Vagina (tissue), 2 donors: Measurements from ENCODE around the gene ISYNA1. TPM values are rescaled to one million over a fixed set of nuclear protein-coding genes. Genes with fewer than 3 reads are reported as not detected.
A peak's percentile ranks its signal among the peaks of the same experiment; 100 is the strongest.

ENCODE experiments used
- DNase-seq, 2 donors: peaks; one replicate each; pipeline ENCODE4 v3.0.0-alpha.2; 2017; ENCODE audit errors: extremely low spot score in 2 of 2
- H3K27ac ChIP-seq: fragments of 200-600 bp; sonication (generic); one replicate; pipeline ENCODE4 v1.5.1; 2019
- H3K27me3 ChIP-seq: fragments of 200-600 bp; sonication (generic); one replicate; pipeline ENCODE4 v1.5.1; 2019
- H3K36me3 ChIP-seq, 2 donors: fragments of 200-600 bp; sonication (generic); one replicate each; pipeline ENCODE4 v1.5.1; 2017 to 2019
- H3K4me1 ChIP-seq: fragments of 200-600 bp; sonication (generic); one replicate; pipeline ENCODE4 v1.5.1; 2019
- H3K4me3 ChIP-seq, 2 donors: fragments of 200-600 bp; sonication (generic); 1 replicate in 1 of 2; 2 replicates in 1 of 2; pipeline ENCODE4 v1.5.1; 2016 to 2019
- H3K9me3 ChIP-seq: fragments of 200-600 bp; sonication (generic); one replicate; pipeline ENCODE4 v1.5.1; 2019
- POLR2A ChIP-seq, 2 donors: fragments of 450-650 bp; IDR thresholded peaks; one replicate each; pipeline ENCODE4 v1.6.1; 2017; ENCODE audit warnings: antibody characterized with exemption in 2 of 2, mild to moderate bottlenecking in 2 of 2, moderate library complexity in 2 of 2
- POLR2AphosphoS5 ChIP-seq, 2 donors: sonication (generic); formaldehyde crosslinking; IDR thresholded peaks; one replicate each; pipeline ENCODE4 v1.9.0; 2017; ENCODE audit warnings: antibody characterized with exemption in 2 of 2, mild to moderate bottlenecking in 2 of 2, low read depth in 1 of 2; ENCODE audit not compliant: insufficient read depth in 1 of 2
- intact Hi-C: fragments of 100-400 bp; cut with DNase I; formaldehyde crosslinking; loops from one replicate; pipeline ENCODE4 v1.15.1; 2023
- total RNA-seq: library from RNA; depleted of rRNA; stranded (reverse); fragments of >200 nt; gene quantifications from one replicate; pipeline ENCODE4 v1.2.3, GENCODE V29; 2016
- TF ChIP-seq, protein P1 (sequence below), 3 experiments: fragments of 450-650 bp in 2 of 3; fragments of 200-600 bp in 1 of 3; sonication (generic) in 1 of 3; IDR thresholded peaks; one replicate each; pipeline ENCODE4 v1.5.1; 2017 to 2019; ENCODE audit warnings: antibody characterized with exemption in 3 of 3, mild to moderate bottlenecking in 2 of 3, moderate library complexity in 2 of 3

ISYNA1 gene
- total RNA-seq, 1 donor from 2014 or later: 57.5 TPM

- H3K27me3 ChIP-seq: no peaks in the 10 kb centered on the region
- H3K9me3 ChIP-seq: no peaks in the 10 kb centered on the region
- peak overlapping the region; percentile 48 to 66 for H3K4me3 ChIP-seq
- no peak for DNase-seq
- H3K36me3 ChIP-seq: no peaks in the 10 kb centered on the region
- intact Hi-C loops: no loop called here
- H3K4me1 ChIP-seq: peaks cover 83% of the 10 kb centered on the region
- no peak for TF ChIP-seq POLR2AphosphoS5 (IDR thresholded peaks at IDR 0.05; ENCODE audit: insufficient read depth in 1 of 2, low read depth in 1 of 2)
- no peak for TF ChIP-seq POLR2A (IDR thresholded peaks at IDR 0.05)
- TF ChIP-seq, protein P1, sequence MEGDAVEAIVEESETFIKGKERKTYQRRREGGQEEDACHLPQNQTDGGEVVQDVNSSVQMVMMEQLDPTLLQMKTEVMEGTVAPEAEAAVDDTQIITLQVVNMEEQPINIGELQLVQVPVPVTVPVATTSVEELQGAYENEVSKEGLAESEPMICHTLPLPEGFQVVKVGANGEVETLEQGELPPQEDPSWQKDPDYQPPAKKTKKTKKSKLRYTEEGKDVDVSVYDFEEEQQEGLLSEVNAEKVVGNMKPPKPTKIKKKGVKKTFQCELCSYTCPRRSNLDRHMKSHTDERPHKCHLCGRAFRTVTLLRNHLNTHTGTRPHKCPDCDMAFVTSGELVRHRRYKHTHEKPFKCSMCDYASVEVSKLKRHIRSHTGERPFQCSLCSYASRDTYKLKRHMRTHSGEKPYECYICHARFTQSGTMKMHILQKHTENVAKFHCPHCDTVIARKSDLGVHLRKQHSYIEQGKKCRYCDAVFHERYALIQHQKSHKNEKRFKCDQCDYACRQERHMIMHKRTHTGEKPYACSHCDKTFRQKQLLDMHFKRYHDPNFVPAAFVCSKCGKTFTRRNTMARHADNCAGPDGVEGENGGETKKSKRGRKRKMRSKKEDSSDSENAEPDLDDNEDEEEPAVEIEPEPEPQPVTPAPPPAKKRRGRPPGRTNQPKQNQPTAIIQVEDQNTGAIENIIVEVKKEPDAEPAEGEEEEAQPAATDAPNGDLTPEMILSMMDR (IDR thresholded peaks at IDR 0.05): no peak
- peak overlapping the region; percentile 97 for H3K27ac ChIP-seq
Measured at GRCh38 chr19:18418029-18418482, 19.9 kb downstream of the ISYNA1 start.

GRCh38 chr19:18417250-18418028 lies 20.5 kb downstream of the ISYNA1 start:
- TF ChIP-seq POLR2AphosphoS5 (IDR thresholded peaks at IDR 0.05; ENCODE audit: insufficient read depth in 1 of 2, low read depth in 1 of 2) (peak in 1 of 2 donors; percentile 80), POLR2A (IDR thresholded peaks at IDR 0.05) (peak in 1 of 2 donors; percentile 65)
- TF ChIP-seq, protein P1 (IDR thresholded peaks at IDR 0.05): no peak
- Histone ChIP-seq H3K27me3 (no peaks in the 10 kb centered on the region), H3K27ac (peak overlapping the region; percentile 97), H3K36me3 (no peaks in the 10 kb centered on the region), H3K4me1 (peaks cover 77% of the 10 kb centered on the region), H3K4me3 (peak overlapping the region; percentile 48 to 66), H3K9me3 (no peaks in the 10 kb centered on the region)
- no peak for DNase-seq
- intact Hi-C loops: loop anchor here (2.0 kb wide), 1 partner anchor 137 kb away; the partner anchor contains the start of gene JUND

DNA sequence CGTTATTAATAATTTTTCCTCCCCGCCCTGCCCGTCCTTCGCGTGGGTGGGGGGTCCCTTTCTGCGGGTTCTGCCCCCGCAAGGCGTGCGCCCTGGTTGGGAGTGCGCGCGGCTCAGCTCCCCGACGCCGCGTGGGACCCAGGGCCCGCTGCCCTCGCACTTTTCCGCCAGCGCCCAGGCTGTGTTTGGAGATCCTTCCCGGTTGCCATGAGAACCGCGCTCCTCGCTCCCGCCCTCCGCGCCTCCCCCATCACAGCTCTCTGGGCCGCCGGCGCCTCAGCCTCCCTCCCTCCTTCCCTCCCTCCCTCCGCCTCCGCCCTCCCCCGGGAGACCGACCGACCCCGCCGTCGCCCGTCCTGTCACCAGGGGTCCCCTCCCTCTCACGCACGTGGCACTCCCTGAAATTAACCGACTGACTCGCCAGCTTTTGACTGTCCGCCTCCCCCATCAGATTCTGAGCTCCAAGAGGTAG lies 21.1 kb downstream of the ISYNA1 start:
- Histone ChIP-seq H3K27ac (peak overlapping the region; percentile 97), H3K27me3 (no peaks in the 10 kb centered on the region), H3K4me1 (peaks cover 71% of the 10 kb centered on the region), H3K36me3 (no peaks in the 10 kb centered on the region), H3K9me3 (no peaks in the 10 kb centered on the region), H3K4me3 (peak overlapping the region; percentile 48 to 66)
- no peak for DNase-seq
- intact Hi-C loops: loop anchor here (2.0 kb wide), 1 partner anchor 136 kb away; the partner anchor contains the start of gene JUND
- peak in 1 of 2 donors; percentile 15 for TF ChIP-seq POLR2A (IDR thresholded peaks at IDR 0.05)
- TF ChIP-seq POLR2AphosphoS5 (IDR thresholded peaks at IDR 0.05; ENCODE audit: insufficient read depth in 1 of 2, low read depth in 1 of 2): peak in 1 of 2 donors; percentile 86
- TF ChIP-seq, protein P1 (IDR thresholded peaks at IDR 0.05): no peak

GRCh38 chr19:18415178-18415867 lies 22.6 kb downstream of the ISYNA1 start:
- no peak for DNase-seq
- Histone ChIP-seq H3K27me3 (no peaks in the 10 kb centered on the region), H3K27ac (peak overlapping the region; percentile 97), H3K4me3 (peak overlapping the region; percentile 48 to 66), H3K36me3 (no peaks in the 10 kb centered on the region), H3K4me1 (peaks cover 56% of the 10 kb centered on the region), H3K9me3 (no peaks in the 10 kb centered on the region)
- intact Hi-C loops: no loop called here
- TF ChIP-seq POLR2AphosphoS5 (IDR thresholded peaks at IDR 0.05; ENCODE audit: insufficient read depth in 1 of 2, low read depth in 1 of 2): peak; percentile 88 to 90
- TF ChIP-seq POLR2A (IDR thresholded peaks at IDR 0.05): no peak
- TF ChIP-seq, protein P1 (IDR thresholded peaks at IDR 0.05): no peak
